ENCODE data around the gene FCHSD2.
"Not testable (repeated sequence)": the region's sequence is repeated elsewhere in the genome, so short reads cannot be mapped to it uniquely, and the experiment has no call there.

The FCHSD2 gene

DNA sequence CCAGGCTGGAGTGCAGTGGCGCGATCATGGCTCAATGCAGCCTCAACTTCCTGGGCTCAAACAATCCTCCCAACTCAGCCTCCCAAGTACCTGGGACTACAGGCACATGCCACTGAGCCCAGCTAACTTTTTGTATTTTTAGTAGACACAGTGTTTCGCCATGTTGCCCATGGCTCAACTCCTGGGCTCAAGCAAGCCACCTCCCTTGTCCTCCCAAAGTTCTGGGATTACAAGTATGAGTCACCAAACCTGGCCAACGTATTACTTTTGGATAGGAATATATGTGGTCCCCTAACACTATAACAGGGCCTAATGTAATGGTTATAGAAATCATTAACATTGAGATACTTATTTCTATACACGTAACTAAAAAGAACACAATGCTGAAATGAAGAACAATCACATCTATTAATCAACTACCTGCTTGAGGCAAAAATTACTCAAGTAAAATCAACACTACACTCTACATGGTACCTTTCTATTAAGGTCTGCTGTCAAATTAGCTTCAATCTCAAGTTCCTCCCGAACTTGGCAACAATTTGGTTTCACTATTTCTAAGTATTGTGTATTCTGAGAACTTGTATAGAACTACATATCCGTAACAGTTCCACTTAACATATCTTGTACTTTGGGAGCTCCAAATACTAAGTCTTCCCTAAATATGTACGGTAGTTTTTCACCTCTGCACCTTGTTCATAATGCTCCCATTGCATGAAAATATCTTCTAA is 124.9 kb downstream of the FCHSD2 start:
- DNase-seq (ENCODE audit: low read depth in 2 of 2, low spot score in 1 of 2): no peak

DNA sequence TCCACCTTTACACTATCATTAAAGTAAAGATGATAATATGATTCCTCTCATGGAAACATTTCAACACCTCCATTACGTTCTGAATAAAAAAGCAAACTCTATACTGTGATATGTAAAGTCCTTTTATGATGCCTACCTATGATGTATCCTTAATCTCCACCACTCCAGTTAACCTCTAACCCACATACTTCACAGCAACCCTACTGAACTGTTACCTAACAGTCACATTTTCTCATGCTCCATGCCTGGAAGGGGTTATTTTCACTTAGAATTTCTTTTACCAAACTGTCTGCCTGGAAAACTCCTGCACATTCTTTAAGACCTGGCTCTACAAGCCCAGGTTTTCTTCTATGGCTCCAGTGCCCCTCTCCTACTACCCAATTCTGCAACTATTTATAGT is 129.1 kb downstream of the FCHSD2 start:
- DNase-seq (ENCODE audit: low read depth in 2 of 2, low spot score in 1 of 2): no peak

DNA sequence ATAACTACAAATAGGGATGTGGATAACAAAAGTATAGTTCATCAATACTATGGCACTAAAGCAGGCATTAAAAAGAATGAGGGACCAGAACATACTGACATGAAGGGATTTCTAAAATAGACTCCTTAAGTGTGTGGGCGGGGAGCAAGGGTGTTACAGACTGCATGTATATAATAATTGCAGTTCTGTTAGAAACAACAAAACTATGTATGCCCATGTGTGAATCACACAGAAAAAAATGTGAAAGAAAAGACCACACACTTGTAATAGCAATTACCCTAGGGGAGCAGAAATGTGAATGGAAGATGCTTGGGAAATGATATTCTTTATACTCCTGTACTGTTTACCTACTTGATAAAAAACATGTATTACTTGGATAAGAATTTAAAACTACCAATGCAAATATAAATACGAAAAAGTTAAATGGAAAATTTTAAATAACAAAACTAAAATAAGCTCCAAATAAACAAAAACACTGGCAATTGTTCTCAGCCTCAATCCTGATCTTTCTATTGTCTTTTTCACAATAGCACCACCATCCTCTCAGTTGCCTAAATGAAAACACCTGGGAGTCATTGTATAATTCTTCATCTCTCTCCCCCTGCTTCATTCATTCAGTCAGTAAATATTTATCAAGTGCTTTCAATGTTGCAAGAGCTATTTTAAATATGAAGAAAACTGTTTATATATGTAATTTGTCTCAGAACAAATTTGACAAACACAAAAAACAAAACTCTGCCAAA is 129.8 kb downstream of the FCHSD2 start:
- no peak for DNase-seq (ENCODE audit: low read depth in 2 of 2, low spot score in 1 of 2)

DNA sequence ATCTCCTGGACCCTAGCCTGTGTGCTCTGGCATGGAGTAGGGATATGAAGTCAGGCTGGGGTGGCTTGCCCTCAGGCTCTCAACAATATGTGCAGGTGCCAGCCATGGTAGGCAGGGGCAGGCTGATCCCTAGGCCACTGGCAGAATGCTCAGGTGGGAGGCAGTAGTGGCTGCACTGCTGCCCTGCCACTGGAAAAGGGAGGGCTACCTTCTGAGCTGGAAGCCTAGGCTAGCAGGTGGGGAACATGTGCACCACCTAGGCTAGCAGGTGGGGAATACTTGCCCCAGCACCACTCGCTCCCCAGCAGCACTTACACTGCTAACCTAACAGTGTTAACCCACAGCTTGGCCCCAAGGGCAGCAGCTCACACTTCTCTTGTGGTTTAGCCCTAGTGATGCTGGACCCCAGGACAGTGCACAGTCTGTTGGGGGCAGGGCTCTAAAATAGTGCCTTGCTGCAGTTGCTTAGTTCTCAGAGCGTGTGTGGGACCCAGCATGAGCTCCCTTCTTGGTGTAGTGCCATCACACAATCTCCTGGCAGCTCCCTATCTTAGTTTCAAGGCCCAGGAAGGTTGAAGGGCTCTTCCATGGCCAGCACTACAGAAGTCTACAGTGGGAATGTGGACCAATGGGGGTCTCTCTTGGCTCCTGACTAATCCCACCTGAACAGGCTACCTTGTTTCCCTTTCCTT is 130.8 kb downstream of the FCHSD2 start:
- no peak for DNase-seq (ENCODE audit: low read depth in 2 of 2, low spot score in 1 of 2)

DNA sequence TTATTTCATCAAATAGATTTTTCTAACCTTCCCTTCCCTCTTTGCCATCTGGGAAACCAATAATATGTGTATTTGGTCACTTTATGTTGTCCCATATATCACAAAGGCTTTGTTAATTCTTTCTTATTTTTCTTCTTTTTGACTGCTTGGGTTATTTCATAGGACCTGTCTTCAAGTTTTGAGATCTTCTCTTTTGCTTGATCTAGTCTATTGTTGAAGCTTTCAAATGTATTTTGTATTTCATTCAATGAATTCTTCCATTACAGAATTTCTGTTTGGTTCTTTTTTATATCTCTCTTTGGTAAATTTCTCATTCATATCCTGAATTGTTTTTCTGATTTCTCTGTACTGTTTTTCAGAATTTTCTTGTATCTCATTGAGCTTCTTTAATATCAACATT is 132.1 kb downstream of the FCHSD2 start:
- DNase-seq (ENCODE audit: low read depth in 2 of 2, low spot score in 1 of 2): no peak

DNA sequence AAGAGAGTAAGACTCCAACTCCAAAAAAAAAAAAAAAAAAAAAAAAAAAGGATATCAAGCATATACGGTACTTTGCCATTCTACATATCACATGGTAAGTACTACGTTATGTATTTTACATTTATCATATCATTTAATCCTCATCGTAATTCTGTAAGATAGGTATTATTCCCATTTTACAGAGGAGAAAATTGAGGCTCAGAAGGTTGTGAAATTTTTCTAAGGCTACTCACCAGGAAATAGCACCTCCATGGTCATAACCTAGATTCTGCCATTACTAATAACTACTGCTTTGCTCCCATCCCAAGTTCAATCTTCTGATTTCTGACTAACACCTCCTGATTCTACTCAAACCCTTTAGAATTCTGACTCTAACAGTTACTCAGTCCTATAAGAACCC is 138.0 kb downstream of the FCHSD2 start:
- no peak for DNase-seq (ENCODE audit: low read depth in 2 of 2, low spot score in 1 of 2)

DNA sequence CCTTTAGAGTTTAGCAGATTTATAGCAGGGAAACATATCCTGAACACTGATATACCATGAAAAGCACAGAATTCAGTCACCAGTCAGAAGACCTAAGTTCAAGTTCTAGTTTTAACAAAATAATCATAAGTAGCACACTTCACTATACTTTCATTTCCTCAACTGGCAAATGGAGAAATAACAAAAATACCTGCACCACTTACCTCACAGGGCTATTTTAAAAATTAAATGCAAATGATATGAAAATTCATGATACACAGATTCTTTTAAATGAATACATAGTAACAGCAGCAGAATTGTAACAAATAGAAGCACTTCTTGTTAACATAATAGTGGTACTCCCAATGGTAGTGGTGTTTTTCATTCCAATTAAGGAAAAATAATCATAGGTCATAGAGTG is 139.0 kb downstream of the FCHSD2 start:
- no peak for DNase-seq (ENCODE audit: low read depth in 2 of 2, low spot score in 1 of 2)

DNA sequence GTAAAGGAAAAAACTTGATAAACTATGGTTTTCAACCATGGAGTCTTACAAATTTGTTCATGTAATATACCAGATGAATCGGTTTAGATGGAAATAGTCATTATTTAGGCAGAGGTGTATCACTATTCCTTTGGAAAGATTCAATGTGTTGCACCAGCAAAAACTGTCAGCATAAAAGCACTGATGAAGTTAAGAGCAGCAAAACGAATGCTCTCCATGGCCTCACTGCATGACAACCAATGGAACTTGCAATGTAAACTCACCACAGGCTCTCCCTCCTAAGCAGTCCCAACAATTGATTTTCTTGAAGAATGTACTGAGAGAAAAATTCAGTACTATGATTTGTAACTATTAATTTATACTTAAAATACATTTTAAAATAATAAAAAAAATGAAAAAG is 139.9 kb downstream of the FCHSD2 start:
- no peak for DNase-seq (ENCODE audit: low read depth in 2 of 2, low spot score in 1 of 2)

DNA sequence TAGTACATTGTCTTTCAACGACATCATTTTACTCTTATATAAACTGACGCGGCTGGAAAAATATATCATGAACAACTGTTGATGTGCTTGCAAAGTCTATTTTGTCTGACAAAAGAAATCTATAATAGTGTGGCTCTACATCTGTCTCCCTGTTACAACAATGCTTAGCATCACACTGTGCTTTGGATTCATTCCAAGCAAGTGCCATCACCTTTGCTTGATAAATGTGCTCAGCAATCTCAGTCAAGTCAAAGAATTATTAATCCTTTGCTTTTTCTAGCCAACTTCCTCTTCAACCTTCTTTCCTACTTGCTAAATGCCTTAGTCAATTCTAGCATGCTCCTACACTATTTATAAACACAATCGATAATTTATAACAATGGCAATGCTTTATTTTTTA is 140.5 kb downstream of the FCHSD2 start:
- no peak for DNase-seq (ENCODE audit: low read depth in 2 of 2, low spot score in 1 of 2)

DNA sequence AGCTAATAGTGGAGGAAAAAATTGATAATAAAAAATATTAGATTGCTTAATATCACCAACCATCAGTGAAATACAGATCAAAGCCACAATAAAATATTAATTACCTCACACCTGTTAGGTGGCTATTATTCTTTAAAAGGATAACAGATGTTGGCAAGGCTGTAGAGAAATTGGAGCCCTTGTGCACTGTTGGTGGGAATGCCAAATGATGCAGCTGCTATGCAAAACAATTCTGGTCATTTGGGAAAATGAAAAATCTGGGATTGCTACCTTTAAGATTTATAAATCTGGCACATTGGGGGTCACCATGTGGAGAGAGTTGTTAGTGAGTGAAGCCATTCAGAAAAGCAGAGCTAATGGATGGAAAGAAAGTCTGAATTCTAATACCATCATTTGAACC is 143.4 kb downstream of the FCHSD2 start:
- DNase-seq (ENCODE audit: low read depth in 2 of 2, low spot score in 1 of 2): no peak

DNA sequence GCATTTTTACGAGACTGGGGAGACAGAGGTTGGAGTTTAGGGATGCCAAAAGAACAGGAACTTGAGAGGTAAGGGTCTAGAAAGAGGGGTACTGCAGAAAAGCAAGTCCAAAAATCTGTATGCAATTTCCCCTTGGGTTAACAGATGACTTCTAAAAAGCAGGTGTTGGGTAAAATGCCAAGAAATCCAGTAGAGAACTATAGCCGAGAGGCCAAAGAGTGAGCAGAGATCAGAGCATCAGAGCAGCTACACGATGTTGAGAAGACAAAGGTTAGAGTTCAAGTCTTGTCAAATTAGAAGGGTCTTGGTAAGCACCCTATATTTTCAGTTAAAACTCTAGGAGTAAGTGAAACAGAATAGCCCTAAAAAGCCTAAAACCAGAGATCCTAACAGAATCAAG is 145.2 kb downstream of the FCHSD2 start:
- DNase-seq (ENCODE audit: low read depth in 2 of 2, low spot score in 1 of 2): no peak

DNA sequence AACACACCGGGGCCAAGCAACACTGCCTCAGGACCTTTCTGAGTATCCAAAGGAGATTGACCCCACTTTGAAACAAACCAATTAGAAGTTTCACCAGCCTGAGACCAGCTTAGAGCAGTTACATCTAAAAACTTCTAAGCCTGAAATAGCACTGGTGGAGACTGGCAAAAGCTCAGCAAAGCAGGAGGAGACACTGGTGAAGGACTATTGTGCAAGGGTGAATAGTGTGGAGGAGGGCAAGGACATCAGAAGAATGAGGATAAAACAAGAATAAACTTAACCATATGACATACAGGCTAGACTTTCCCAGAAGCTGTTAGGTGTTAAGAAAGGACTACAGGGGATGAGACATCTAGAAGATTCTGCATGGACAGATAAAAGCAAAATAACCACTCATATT is 152.4 kb downstream of the FCHSD2 start:
- DNase-seq (ENCODE audit: low read depth in 2 of 2, low spot score in 1 of 2): no peak

DNA sequence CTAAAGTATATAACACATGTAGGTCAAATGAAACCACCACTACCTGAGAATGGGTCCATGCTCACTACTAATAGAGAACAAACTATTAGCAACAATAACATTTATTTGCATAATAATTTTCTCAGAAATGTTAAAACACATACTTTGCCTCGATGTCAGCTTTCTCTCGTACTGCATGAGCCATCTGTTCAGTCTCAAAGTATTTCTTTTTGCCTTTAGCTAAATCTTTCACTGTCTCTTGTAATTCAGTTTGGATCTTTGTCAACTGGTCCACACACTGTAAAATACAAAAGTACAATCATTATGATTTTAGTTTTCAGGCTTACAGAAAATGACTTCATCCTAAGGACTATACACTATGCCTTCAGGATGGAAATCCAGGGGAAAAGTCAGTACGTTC is 153.3 kb downstream of the FCHSD2 start:
- no peak for DNase-seq (ENCODE audit: low read depth in 2 of 2, low spot score in 1 of 2)

DNA sequence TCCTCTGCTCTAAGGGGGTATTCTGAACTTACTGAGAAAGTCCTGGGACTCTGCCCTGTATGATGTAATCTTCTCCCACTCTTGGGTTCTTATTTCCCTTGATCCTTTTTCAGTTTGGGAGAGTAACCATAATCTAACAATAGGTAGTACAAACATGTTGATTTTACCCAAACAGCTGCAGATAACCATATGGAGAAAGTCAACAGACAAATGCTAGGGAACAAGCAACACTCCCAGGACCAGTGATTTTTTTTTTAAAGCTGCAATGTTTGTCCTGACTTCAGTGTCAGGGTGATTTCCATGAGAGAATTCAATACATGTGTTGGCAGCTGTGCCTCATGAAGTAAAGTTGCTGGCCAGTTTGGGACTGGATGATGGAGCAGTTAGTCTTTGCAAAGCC is 156.5 kb downstream of the FCHSD2 start:
- no peak for DNase-seq (ENCODE audit: low read depth in 2 of 2, low spot score in 1 of 2)

DNA sequence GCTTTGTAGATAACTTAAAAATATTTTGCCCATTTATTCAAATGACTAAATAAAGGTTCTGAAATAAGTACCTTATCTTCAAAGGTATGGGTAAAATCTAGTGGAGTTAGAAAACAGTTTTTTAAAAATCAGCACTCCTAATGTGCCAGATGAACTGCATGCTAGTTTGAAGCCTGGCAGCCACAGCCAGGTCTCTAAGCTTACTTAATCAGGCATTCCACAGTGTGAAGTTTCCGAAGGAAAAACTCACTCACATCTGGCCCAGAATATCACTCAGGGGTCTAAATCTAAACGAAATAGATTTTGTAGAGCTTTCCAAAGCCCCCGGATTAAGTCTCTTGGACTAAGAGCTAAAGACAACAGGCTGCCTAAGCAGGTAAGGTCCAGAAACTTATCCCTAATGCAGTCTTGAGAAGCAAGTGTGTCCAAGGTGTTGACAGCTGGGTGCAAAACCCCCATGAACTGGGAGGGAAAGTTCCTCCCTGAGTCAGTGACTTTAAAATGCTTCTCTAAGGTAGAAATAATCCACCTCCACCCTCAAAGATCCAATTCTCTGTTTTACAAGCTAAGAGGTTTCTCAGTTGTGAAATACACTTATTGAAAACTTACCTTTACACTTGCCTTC is 157.6 kb downstream of the FCHSD2 start:
- DNase-seq (ENCODE audit: low read depth in 2 of 2, low spot score in 1 of 2): no peak

DNA sequence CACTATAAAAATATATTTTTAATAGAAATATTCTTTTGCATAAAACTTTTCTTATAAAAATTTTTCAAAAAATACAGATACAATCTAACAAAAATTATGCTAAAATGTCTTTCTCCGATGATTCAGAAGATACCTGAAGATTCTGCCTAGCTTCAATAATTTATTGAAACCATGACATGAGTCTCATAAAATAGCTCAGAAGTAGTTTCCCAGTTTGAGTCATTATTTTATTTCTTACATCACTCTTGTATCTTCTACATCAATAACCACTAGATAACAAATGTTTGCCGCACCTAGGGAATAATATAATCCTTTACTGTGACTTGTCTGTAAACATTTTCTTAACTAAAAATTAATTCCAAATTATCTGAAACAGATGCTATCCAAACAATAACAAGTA is 158.6 kb downstream of the FCHSD2 start:
- DNase-seq (ENCODE audit: low read depth in 2 of 2, low spot score in 1 of 2): no peak

DNA sequence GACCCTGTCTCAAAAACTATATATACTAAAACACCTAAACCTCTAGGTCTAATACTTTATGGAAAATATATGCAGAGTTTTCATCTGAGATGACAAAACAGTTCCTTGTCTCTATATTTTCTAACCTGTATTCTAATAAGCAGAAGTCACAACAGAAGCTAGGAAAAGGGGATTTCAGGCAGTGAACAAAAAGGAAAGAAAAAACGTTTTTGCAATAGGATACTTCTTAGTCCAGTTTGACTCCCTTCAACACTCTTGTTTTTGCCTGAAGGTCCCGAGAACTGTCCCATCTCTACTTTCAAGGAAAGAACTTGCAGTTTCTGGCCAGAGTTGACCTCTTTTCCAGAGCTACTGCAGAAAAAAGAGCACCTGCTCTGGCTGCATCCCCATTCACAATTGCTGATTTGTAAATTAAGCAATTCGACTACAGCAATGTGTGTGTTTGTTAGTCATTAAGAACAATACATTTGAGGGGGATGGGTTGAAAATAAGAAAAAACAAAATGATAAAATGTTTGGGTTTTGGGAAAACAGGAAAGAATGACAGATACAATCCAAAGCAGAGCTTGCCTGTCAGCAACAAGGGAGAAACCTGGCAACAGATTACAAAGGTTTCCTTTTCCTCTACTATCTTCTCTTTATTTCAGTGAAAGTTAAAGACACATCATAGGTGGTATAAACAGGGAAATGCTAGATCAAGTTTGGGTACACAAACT is 160.0 kb downstream of the FCHSD2 start:
- DNase-seq (ENCODE audit: low read depth in 2 of 2, low spot score in 1 of 2): no peak

DNA sequence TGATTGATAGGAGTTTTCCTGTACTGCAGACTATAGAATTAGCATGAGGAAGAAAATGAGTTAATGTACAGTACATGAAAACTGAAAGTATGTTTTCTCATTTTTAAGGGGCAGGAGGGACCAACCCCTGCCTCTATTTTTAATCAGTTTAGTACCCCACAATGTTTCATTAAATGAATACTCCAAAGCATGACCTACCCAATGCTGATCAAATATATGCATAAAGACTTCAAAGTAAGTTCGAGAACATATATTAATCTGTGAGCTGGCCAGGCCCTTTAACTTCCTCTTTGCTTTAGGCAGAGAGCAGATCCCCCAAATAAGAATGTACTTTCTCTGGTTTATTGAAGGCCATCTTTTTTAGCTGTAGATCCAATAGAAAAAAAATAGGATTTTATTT is 161.0 kb downstream of the FCHSD2 start:
- no peak for DNase-seq (ENCODE audit: low read depth in 2 of 2, low spot score in 1 of 2)

DNA sequence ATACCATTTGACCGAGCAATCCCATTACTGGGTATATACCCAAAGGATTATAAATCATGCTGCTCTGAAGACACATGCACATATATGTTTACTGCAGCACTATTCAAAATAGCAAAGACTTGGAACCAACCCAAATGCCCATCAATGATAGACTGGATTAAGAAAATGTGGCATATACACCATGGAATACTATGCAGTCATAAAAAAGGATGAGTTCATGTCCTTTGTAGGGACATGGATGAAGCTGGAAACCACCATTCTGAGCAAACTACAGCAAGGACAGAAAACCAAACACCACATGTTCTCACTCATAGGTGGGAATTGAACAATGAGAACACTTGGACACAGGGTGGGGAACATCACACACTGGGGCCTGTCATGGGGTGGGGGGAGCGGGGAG is 164.3 kb downstream of the FCHSD2 start:
- not testable (repeated sequence) for DNase-seq (ENCODE audit: low read depth in 2 of 2, low spot score in 1 of 2)

DNA sequence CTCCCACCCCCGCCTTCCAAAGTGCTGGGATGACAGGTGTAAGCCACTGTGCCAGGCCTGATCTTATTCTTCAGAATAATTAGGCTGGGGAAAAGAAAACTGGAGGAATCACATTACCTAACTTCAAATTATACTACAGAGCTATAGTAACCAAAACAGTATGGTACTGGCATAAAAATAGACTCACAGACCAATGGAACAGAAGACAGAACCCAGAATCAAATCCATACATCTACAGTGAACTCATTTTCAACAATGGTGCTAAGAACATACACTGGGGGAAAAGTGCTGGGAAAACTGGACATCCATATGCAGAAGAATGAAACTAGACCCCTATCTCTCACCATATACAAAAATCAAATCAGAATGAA is 165.6 kb downstream of the FCHSD2 start:
- not testable (repeated sequence) for DNase-seq (ENCODE audit: low read depth in 2 of 2, low spot score in 1 of 2)

DNA sequence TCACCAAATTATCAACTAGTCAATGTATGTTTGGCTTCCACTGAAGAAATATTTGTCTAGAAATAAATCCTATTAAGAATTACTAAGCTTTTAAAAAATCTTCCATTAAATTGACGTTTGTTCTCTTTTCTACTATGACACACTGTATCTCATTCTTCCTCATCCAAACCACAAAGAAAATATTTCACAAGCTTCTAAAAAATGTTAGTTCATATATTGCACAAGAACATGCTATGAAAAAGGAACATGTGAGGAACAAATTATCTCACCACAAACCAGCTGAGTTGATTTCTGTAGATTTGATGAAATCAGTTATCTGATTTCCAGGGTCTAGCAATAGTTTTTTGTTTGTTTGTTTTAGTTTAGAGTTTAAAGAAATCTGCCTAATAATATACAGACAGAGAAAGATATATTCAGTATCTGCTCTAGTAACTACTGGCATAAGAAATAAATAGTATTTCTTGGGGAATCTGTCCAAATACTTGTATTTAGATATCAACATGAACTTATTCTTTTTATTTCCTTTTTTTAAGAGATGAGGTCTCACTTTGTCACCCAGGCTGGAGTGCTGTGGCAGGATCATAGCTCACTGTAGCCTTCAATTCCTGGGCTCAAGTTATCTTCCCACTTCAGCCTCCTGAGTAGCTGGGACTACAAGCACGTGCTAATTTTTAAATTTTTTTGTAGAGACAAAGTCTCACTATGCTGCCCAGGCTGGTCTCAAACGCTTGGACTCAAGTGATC is 166.2 kb downstream of the FCHSD2 start:
- no peak for DNase-seq (ENCODE audit: low read depth in 2 of 2, low spot score in 1 of 2)

Data from stimulated activated CD8-positive, alpha-beta memory T cell treated with anti-CD3 and anti-CD28 coated beads, Interleukin-4, amount 100 ng/mL, for 1 hour (primary cell).